Endothelial cell of umbilical vein (primary cell): ENCODE data around the gene SLC30A7. TPM values are rescaled to one million over a fixed set of nuclear protein-coding genes. Genes with fewer than 3 reads are reported as not detected.

Experiments
- BruUV-seq: library from RNA; stranded (reverse); fragments of 400-500 nt; replicated peaks from 2 replicates; lab custom pipeline; 2021; lab: Mats Ljungman, UMichigan
- CTCF ChIA-PET: fragments of 300-600, 350-600 bp; sonication (Branson Sonifier 250); formaldehyde crosslinking; loops from one replicate; lab custom pipeline; 2021; ENCODE audit warnings: antibody characterized with exemption, inconsistent platforms; lab: Charles Lee
- POLR2A ChIA-PET: fragments of 300-600, 350-600 bp; sonication (Branson Sonifier 250); formaldehyde crosslinking; loops from one replicate; lab custom pipeline; 2021; ENCODE audit warnings: antibody characterized with exemption, inconsistent platforms; lab: Charles Lee
- DNase-seq: peaks from one replicate; pipeline ENCODE4 v3.0.0-alpha.2; 2011; ENCODE audit warnings: low read depth, low spot score
- FAIRE-seq: peaks from 2 replicates; lab custom pipeline; 2011; peaks lifted over from hg19 to GRCh38; lab: Jason Lieb, UNC
- H2AFZ ChIP-seq: 2 replicates; pipeline ENCODE4 v1.6.0; 2012; ENCODE audit warnings: low read depth, low read length, control low read depth, inconsistent platforms
- H3K27ac ChIP-seq: 2 replicates; pipeline ENCODE4 v1.5.1; 2011; ENCODE audit warnings: low read depth, mild to moderate bottlenecking, control low read depth, low read length, moderate library complexity; ENCODE audit not compliant: insufficient read depth
- H3K27me3 ChIP-seq, 2 experiments: 2 replicates each; pipeline versions ENCODE4 v1.6.0 to v1.6.1; 2011; ENCODE audit warnings: low read length in 2 of 2, mixed read lengths in 1 of 2; ENCODE audit not compliant: control insufficient read depth in 2 of 2, insufficient read depth in 2 of 2
- H3K36me3 ChIP-seq, 2 experiments: 2 replicates in 1 of 2; 3 replicates in 1 of 2; pipeline ENCODE4 v1.5.1; 2011; ENCODE audit warnings: low read length in 2 of 2, mild to moderate bottlenecking in 1 of 2, moderate library complexity in 1 of 2; ENCODE audit not compliant: control insufficient read depth in 2 of 2, insufficient read depth in 2 of 2; ENCODE audit errors: extremely low read depth in 1 of 2
- H3K4me1 ChIP-seq: 3 replicates; pipeline ENCODE4 v1.5.1; 2011; ENCODE audit warnings: mild to moderate bottlenecking, low read length; ENCODE audit not compliant: control insufficient read depth, insufficient read depth; ENCODE audit errors: extremely low read depth
- H3K4me2 ChIP-seq: 2 replicates; pipeline ENCODE4 v1.6.1; 2011; ENCODE audit warnings: low read length, control low read depth, mixed read lengths; ENCODE audit not compliant: insufficient read depth
- H3K4me3 ChIP-seq, 3 experiments: fragments of 200-600 bp in 1 of 3; sonication (generic), shearing (Covaris generic) in 1 of 3; replicated peaks in 1 of 3; 2 replicates each; pipeline ENCODE4 v1.5.1; 2011 to 2016; ENCODE audit warnings: control low read depth in 3 of 3, low read length in 3 of 3, mild to moderate bottlenecking in 2 of 3, inconsistent platforms in 1 of 3, low read depth in 1 of 3, moderate library complexity in 1 of 3; ENCODE audit not compliant: insufficient read depth in 1 of 3
- H3K79me2 ChIP-seq: 2 replicates; pipeline ENCODE4 v1.6.0; 2012; ENCODE audit warnings: low read length, inconsistent platforms; ENCODE audit not compliant: control insufficient read depth, insufficient read depth
- H3K9ac ChIP-seq: replicated peaks from 2 replicates; pipeline ENCODE3; 2011; ENCODE audit warnings: low read length, control low read depth; ENCODE audit not compliant: insufficient read depth; ENCODE audit errors: extremely low read depth
- H3K9me1 ChIP-seq: replicated peaks from 3 replicates; pipeline ENCODE4 v1.6.0; 2011; ENCODE audit warnings: mild to moderate bottlenecking, low read length; ENCODE audit not compliant: control insufficient read depth, insufficient read depth; ENCODE audit errors: extremely low read depth
- H3K9me3 ChIP-seq: replicated peaks from 2 replicates; pipeline ENCODE4 v1.5.1; 2012; ENCODE audit warnings: low read length, inconsistent platforms; ENCODE audit not compliant: control insufficient read depth, insufficient read depth
- H4K20me1 ChIP-seq: replicated peaks from 2 replicates; pipeline ENCODE3; 2011; ENCODE audit warnings: mild to moderate bottlenecking, low read length; ENCODE audit not compliant: control insufficient read depth, insufficient read depth; ENCODE audit errors: extremely low read depth
- CTCF ChIP-seq, 2 donors: IDR thresholded peaks; 1 replicate in 1 of 2; 2 replicates in 1 of 2; pipeline ENCODE4 v1.5.1; 2011; ENCODE audit warnings: low read length in 2 of 2, mild to moderate bottlenecking in 2 of 2, moderate library complexity in 2 of 2, control low read depth in 1 of 2, inconsistent platforms in 1 of 2, low read depth in 1 of 2; ENCODE audit not compliant: insufficient read depth in 1 of 2; ENCODE audit errors: extremely low read depth in 1 of 2
- EZH2 ChIP-seq: IDR thresholded peaks from 2 replicates; pipeline ENCODE4 v1.6.1; 2012; ENCODE audit warnings: borderline replicate concordance, low read depth, mild to moderate bottlenecking, moderate library complexity, low read length, inconsistent platforms; ENCODE audit not compliant: severe bottlenecking
- FOS ChIP-seq: IDR thresholded peaks from 2 replicates; pipeline ENCODE4 v1.6.1; 2011; ENCODE audit warnings: mild to moderate bottlenecking, low read length, moderate library complexity, borderline replicate concordance; ENCODE audit not compliant: insufficient read depth
- GATA2 ChIP-seq: IDR thresholded peaks from 2 replicates; pipeline ENCODE4 v1.7.0; 2011; ENCODE audit warnings: low read depth, mild to moderate bottlenecking, moderate library complexity, mixed read lengths, low read length; ENCODE audit not compliant: insufficient read length, insufficient read depth
- JUN ChIP-seq: IDR thresholded peaks from 2 replicates; pipeline ENCODE4 v1.6.1; 2011; ENCODE audit warnings: borderline replicate concordance, low read depth; ENCODE audit not compliant: insufficient read length, insufficient read depth
- MYC ChIP-seq: IDR thresholded peaks from one replicate; pipeline ENCODE4 v1.6.1; 2011; ENCODE audit warnings: mild to moderate bottlenecking, low read depth, low read length
- POLR2A ChIP-seq: IDR thresholded peaks from 2 replicates; pipeline ENCODE4 v1.6.1; 2012; ENCODE audit warnings: low read depth, mild to moderate bottlenecking, control low read depth, low read length
- POLR2AphosphoS5 ChIP-seq: IDR thresholded peaks from 2 replicates; pipeline ENCODE4 v1.6.1; 2012; ENCODE audit warnings: low read depth, mild to moderate bottlenecking, control low read depth, low read length, moderate library complexity; ENCODE audit not compliant: insufficient read depth
- dilution Hi-C: fragments of 300-500 bp; cut with MboI; formaldehyde crosslinking; loops from one replicate; pipeline ENCODE4 v1.15.0; 2019; ENCODE audit warnings: low sequenced_read_pairs; ENCODE audit not compliant: extremely low pct_ligation_motif_present
- intact Hi-C: fragments of 100-400 bp; cut with micrococcal nuclease; formaldehyde crosslinking; loops from one replicate; pipeline ENCODE4 v1.10.0; 2022
- polyA plus RNA-seq, 4 experiments: library from polyadenylated mRNA; depleted of rRNA in 3 of 4; stranded (reverse) in 3 of 4; unstranded in 1 of 4; fragments of >200 nt; gene quantifications; 2 replicates each; pipeline versions ENCODE4 v1.2.1 to v1.2.3, GENCODE V29; 2011 to 2012; ENCODE audit warnings: missing spikeins in 1 of 4
- total RNA-seq: library from RNA; stranded (reverse); gene quantifications from 2 replicates; pipeline ENCODE4 v1.2.3, GENCODE V29; 2021

SLC30A7 gene
- total and polyA plus RNA-seq, 2 donors (not counting 3 experiments of a cell fraction or from before 2014, with no cell fraction given): 9.3 to 38.6 TPM

DNA sequence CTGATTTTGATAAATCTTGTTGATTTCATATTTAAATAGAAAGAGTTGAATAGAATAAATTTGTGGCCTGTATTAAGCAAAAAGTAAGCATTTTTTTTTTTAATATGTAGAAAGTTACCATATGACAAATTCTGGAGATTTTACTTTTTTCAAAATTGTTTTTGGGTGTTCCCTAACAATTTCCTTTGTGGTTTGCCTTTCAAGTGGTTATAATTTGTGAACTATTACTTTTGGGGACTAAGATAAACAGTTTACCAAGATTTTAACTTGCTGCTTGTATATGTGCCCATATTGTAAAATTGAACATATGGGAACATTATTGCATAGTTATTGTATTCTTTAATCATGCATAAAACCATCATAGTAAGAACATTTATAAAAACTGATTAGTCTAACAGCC is 34.6 kb downstream of the SLC30A7 start:
- dilution Hi-C loops (no loop called here), intact Hi-C loops (no loop called here)
- Histone ChIP-seq H3K4me2 (no peak overlapping the region), H3K36me3 (peaks cover 0 to 4% of the 10 kb centered on the region in 2 experiments), H3K27ac (no peak overlapping the region), H3K9ac (no peak overlapping the region), H3K4me3 (no peak overlapping the region), H3K79me2 (peaks cover 2% of the 10 kb centered on the region), H4K20me1 (no peaks in the 10 kb centered on the region), H2AFZ (no peak overlapping the region), H3K9me1 (no peaks in the 10 kb centered on the region), H3K4me1 (no peaks in the 10 kb centered on the region), H3K27me3 (no peaks in the 10 kb centered on the region), H3K9me3 (no peaks in the 10 kb centered on the region)
- FAIRE-seq: no peak
- TF ChIP-seq EZH2 (no peak), FOS (no peak), POLR2AphosphoS5 (no peak), MYC (no peak), CTCF (IDR thresholded peaks at IDR 0.05; ENCODE audit: extremely low read depth in 1 of 2, insufficient read depth in 1 of 2, low read depth in 1 of 2, low read length in 2 of 2) (no peak), GATA2 (no peak), JUN (no peak), POLR2A (no peak)
- POLR2A ChIA-PET: no interaction called here
- no TSS peak for BruUV-seq
- CTCF ChIA-PET: interaction anchor here (1.1 to 1.7 kb wide), 5 partner anchors 9 to 358 kb away, joined by 3 to 7 read pairs (median 4); no protein-coding TSS in a partner anchor
- no peak for DNase-seq
